ENCODE data around the gene PIKFYVE. TPM values are rescaled to one million over a fixed set of nuclear protein-coding genes. Genes with fewer than 3 reads are reported as not detected.

The PIKFYVE gene
- total RNA-seq, 1 donor from 2014 or later = 21.6 TPM

Other genes starting within 250 kb of the PIKFYVE start
- 7.0 and 16.5 TPM in 2 replicates for gene PLEKHM3, start 240.7 kb upstream of the PIKFYVE start, total RNA-seq
- gene CRYGD, start 141.7 kb upstream of the PIKFYVE start, total RNA-seq = not detected in 2 replicates
- not detected in 2 replicates for gene CRYGC, start 136.4 kb upstream of the PIKFYVE start, total RNA-seq
- not detected in 2 replicates for gene CRYGB, start 120.1 kb upstream of the PIKFYVE start, total RNA-seq
- not detected in 2 replicates for gene CRYGA, start 102.7 kb upstream of the PIKFYVE start, total RNA-seq
- gene C2orf80, start 76.2 kb upstream of the PIKFYVE start, total RNA-seq = not detected in 2 replicates
- 69.2 and 86.3 TPM in 2 replicates for gene IDH1, start 11.2 kb upstream of the PIKFYVE start, total RNA-seq
- not detected in 2 replicates for gene PTH2R, start 140.5 kb downstream of the PIKFYVE start, total RNA-seq

All from lung microvascular endothelial cell (primary cell).